MM.1S (cell line): ENCODE results near the gene ITPR1.

Experiments
- DNase-seq: peaks from one replicate; pipeline ENCODE4 v3.0.0-alpha.2; 2015
- H2AFZ ChIP-seq: fragments of 300-600 bp; sonication (generic); 2 replicates; pipeline ENCODE4 v1.6.0; 2016; ENCODE audit warnings: antibody characterized with exemption, low read length
- H3F3A ChIP-seq: fragments of 300-600 bp; sonication (generic); 2 replicates; pipeline ENCODE4 v1.6.1; 2016; ENCODE audit warnings: mild to moderate bottlenecking, antibody characterized with exemption, low read length, moderate library complexity, mixed read lengths; ENCODE audit not compliant: insufficient read depth
- H3K27ac ChIP-seq: fragments of 300-600 bp; sonication (generic); 2 replicates; pipeline ENCODE4 v1.5.1; 2016; ENCODE audit warnings: mild to moderate bottlenecking, low read length
- H3K27me3 ChIP-seq: fragments of 300-600 bp; sonication (generic); replicated peaks from 2 replicates; pipeline ENCODE4 v1.6.0; 2016; ENCODE audit warnings: low read length; ENCODE audit not compliant: insufficient read depth
- H3K36me3 ChIP-seq: fragments of 300-600 bp; sonication (generic); replicated peaks from 2 replicates; pipeline ENCODE4 v1.6.1; 2016; ENCODE audit warnings: mild to moderate bottlenecking, low read length, mixed read lengths; ENCODE audit not compliant: insufficient read depth
- H3K4me1 ChIP-seq: fragments of 300-600 bp; sonication (generic); 2 replicates; pipeline ENCODE4 v1.6.1; 2016; ENCODE audit warnings: low read length, mixed read lengths
- H3K4me2 ChIP-seq: fragments of 300-600 bp; sonication (generic); 2 replicates; pipeline ENCODE4 v1.6.0; 2016; ENCODE audit warnings: low read depth, low read length
- H3K4me3 ChIP-seq: fragments of 300-600 bp; sonication (generic); 2 replicates; pipeline ENCODE4 v1.5.1; 2016; ENCODE audit warnings: low read length, mixed read lengths
- H3K79me2 ChIP-seq: fragments of 300-600 bp; sonication (generic); 2 replicates; pipeline ENCODE4 v1.6.1; 2016; ENCODE audit warnings: mixed run types, low read length, mixed read lengths
- H3K9ac ChIP-seq: fragments of 300-600 bp; sonication (generic); 2 replicates; pipeline ENCODE4 v1.6.1; 2016; ENCODE audit warnings: low read length, mixed read lengths
- H3K9me2 ChIP-seq: fragments of 300-600 bp; sonication (generic); replicated peaks from 2 replicates; pipeline ENCODE4 v1.6.1; 2016; ENCODE audit warnings: mild to moderate bottlenecking, low read length, mixed read lengths; ENCODE audit not compliant: insufficient read depth
- H3K9me3 ChIP-seq: fragments of 300-600 bp; sonication (generic); replicated peaks from 2 replicates; pipeline ENCODE4 v1.6.1; 2016; ENCODE audit warnings: mild to moderate bottlenecking, low read length, mixed read lengths; ENCODE audit not compliant: insufficient read depth
- H4K20me1 ChIP-seq: fragments of 300-600 bp; sonication (generic); 2 replicates; pipeline ENCODE4 v1.6.1; 2016; ENCODE audit warnings: mild to moderate bottlenecking, low read length, moderate library complexity, mixed read lengths; ENCODE audit not compliant: insufficient read depth
- CTCF ChIP-seq: fragments of 300-600 bp; sonication (generic); IDR thresholded peaks from 2 replicates; pipeline ENCODE4 v1.5.1; 2016; ENCODE audit warnings: antibody characterized with exemption, low read length, mixed read lengths
- EZH2 ChIP-seq: fragments of 300-600 bp; sonication (generic); optimal IDR thresholded peaks from 2 replicates; pipeline ENCODE3; 2017; ENCODE audit warnings: low read depth, mild to moderate bottlenecking, antibody characterized with exemption, low read length, mixed read lengths
- EZH2phosphoT487 ChIP-seq: fragments of 300-600 bp; sonication (generic); IDR thresholded peaks from 2 replicates; pipeline ENCODE4 v1.6.1; 2018; ENCODE audit warnings: antibody characterized with exemption, low read length

Gene ITPR1

GRCh38 chr3:4497843-4498324, 4.7 kb downstream of the ITPR1 start:
- Histone ChIP-seq H4K20me1 (no peaks in the 10 kb centered on the region), H3K4me3 (no peak overlapping the region), H3K36me3 (no peaks in the 10 kb centered on the region), H3K79me2 (no peaks in the 10 kb centered on the region), H3K9ac (no peak overlapping the region), H3K9me2 (no peaks in the 10 kb centered on the region), H3K4me2 (no peak overlapping the region), H3K27ac (no peak overlapping the region), H3K9me3 (no peaks in the 10 kb centered on the region), H2AFZ (no peak overlapping the region), H3F3A (peaks cover 9% of the 10 kb centered on the region), H3K27me3 (no peaks in the 10 kb centered on the region), H3K4me1 (peaks cover under 1% of the 10 kb centered on the region)
- DNase-seq: no peak
- TF ChIP-seq CTCF: no peak
- no peak for TF ChIP-seq EZH2phosphoT487
- no peak for TF ChIP-seq EZH2

- Histone ChIP-seq H3K36me3 (no peaks in the 10 kb centered on the region), H3K4me3 (no peak overlapping the region), H3K4me2 (no peak overlapping the region), H3K4me1 (peaks cover 6% of the 10 kb centered on the region), H2AFZ (no peak overlapping the region), H3K9me2 (no peaks in the 10 kb centered on the region), H3K9me3 (no peaks in the 10 kb centered on the region), H3K9ac (no peak overlapping the region), H3K79me2 (no peaks in the 10 kb centered on the region), H3K27ac (no peak overlapping the region), H3K27me3 (no peaks in the 10 kb centered on the region), H3F3A (peaks cover 11% of the 10 kb centered on the region), H4K20me1 (no peaks in the 10 kb centered on the region)
- TF ChIP-seq CTCF: no peak
- no peak for TF ChIP-seq EZH2
- no peak for TF ChIP-seq EZH2phosphoT487
- no peak for DNase-seq
These were observed 5.3 kb downstream of the ITPR1 start for GRCh38 chr3:4498446-4498845.

GRCh38 chr3:4501437-4501836, 8.3 kb downstream of the ITPR1 start:
- Histone ChIP-seq H3K4me2 (no peak overlapping the region), H3K4me1 (peaks cover 20% of the 10 kb centered on the region), H3K36me3 (no peaks in the 10 kb centered on the region), H4K20me1 (no peaks in the 10 kb centered on the region), H3K79me2 (no peaks in the 10 kb centered on the region), H3K9me2 (no peaks in the 10 kb centered on the region), H3F3A (peaks cover 16% of the 10 kb centered on the region), H3K9ac (no peak overlapping the region), H3K4me3 (no peak overlapping the region), H3K27me3 (no peaks in the 10 kb centered on the region), H2AFZ (no peak overlapping the region), H3K27ac (no peak overlapping the region), H3K9me3 (no peaks in the 10 kb centered on the region)
- no peak for DNase-seq
- TF ChIP-seq EZH2: no peak
- no peak for TF ChIP-seq EZH2phosphoT487
- TF ChIP-seq CTCF: no peak

- Histone ChIP-seq H3K9me2 (no peaks in the 10 kb centered on the region), H3K79me2 (no peaks in the 10 kb centered on the region), H3K4me3 (no peak overlapping the region), H2AFZ (no peak overlapping the region), H3F3A (peaks cover 16% of the 10 kb centered on the region), H3K27ac (no peak overlapping the region), H3K4me1 (peaks cover 20% of the 10 kb centered on the region), H3K9me3 (no peaks in the 10 kb centered on the region), H3K9ac (no peak overlapping the region), H3K36me3 (no peaks in the 10 kb centered on the region), H3K4me2 (no peak overlapping the region), H4K20me1 (no peaks in the 10 kb centered on the region), H3K27me3 (no peaks in the 10 kb centered on the region)
- TF ChIP-seq EZH2phosphoT487: no peak
- no peak for TF ChIP-seq EZH2
- TF ChIP-seq CTCF: no peak
- DNase-seq: no peak
These were observed 8.8 kb downstream of the ITPR1 start for GRCh38 chr3:4501927-4502326.
